ENCODE data around the gene EFHD2.

DNA sequence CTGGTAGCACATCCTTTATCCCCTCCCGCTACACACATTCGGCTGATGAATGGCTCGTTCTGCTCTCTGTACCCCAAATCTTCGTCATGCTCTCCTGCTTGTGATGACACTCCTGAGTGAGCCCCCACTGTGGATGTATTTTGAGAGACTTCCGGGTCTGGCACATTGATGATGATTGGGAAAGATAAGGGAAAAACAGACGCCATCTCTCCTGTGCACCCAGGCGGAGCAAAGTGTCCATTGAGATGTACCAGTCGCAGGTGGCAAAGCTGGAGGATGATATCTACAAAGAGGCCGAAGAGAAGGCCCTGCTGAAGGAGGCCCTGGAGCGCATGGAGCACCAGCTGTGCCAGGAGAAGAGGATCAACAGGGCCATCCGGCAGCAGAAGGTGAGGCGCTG lies 27.9 kb upstream of the EFHD2 start:
- TF ChIP-seq, protein P1, sequence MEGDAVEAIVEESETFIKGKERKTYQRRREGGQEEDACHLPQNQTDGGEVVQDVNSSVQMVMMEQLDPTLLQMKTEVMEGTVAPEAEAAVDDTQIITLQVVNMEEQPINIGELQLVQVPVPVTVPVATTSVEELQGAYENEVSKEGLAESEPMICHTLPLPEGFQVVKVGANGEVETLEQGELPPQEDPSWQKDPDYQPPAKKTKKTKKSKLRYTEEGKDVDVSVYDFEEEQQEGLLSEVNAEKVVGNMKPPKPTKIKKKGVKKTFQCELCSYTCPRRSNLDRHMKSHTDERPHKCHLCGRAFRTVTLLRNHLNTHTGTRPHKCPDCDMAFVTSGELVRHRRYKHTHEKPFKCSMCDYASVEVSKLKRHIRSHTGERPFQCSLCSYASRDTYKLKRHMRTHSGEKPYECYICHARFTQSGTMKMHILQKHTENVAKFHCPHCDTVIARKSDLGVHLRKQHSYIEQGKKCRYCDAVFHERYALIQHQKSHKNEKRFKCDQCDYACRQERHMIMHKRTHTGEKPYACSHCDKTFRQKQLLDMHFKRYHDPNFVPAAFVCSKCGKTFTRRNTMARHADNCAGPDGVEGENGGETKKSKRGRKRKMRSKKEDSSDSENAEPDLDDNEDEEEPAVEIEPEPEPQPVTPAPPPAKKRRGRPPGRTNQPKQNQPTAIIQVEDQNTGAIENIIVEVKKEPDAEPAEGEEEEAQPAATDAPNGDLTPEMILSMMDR (IDR thresholded peaks at IDR 0.05): no peak
- no peak for TF ChIP-seq POLR2A (IDR thresholded peaks at IDR 0.05)
